NCI-H2081 (cell line): ENCODE results near the gene HPGDS.
"Not testable (repeated sequence)": the region's sequence is repeated elsewhere in the genome, so short reads cannot be mapped to it uniquely, and the experiment has no call there.

Experiments used
- DNase-seq, 2 experiments: peaks; one replicate each; lab custom pipeline; 2025; lab: John Stamatoyannopoulos, UW

The HPGDS gene

GRCh38 chr4:94357624-94358023 lies 15.0 kb upstream of the HPGDS start:
- no peak for DNase-seq

DNA sequence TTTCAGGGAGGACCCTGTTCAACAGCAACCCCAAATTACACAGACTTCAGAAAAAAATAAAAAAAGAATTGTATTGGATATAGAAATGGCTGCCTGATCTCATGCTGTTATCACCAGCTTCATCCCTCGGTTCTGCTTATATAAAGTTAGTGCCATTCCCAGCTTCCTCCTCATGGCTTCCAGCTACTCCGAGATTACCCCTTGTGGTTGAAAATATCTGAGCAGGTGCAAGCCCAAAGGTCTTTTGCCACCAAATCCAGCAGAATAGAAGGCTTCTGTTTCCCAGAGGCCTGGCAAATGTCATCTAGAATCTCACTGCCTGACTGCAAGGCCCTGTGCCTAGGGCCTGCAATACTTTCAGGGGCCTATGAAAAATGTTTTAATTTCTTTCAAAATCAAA lies 13.8 kb upstream of the HPGDS start:
- DNase-seq, result no peak

DNA sequence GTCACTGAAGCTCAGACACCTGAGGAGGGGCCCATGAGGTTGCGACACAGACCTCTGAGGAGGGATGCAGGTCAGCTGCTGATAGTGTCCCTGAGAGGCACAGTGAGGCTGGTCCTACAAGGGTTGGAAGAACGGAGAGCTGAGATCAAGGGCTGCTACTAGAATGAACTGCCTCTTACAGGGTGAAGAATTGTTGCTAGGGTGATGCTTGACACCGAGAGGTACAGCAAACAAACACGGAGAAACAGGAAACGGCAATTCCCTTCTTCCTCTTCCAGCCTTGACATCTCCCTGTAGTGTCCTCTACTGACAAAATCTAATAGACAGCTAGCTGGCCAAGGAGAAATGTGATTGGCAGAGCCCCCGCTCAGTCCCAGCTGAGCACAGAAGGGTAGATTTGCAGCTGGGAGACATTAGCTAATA lies 11.8 kb upstream of the HPGDS start:
- DNase-seq, result peak in 1 of 2 experiments; percentile 26

DNA sequence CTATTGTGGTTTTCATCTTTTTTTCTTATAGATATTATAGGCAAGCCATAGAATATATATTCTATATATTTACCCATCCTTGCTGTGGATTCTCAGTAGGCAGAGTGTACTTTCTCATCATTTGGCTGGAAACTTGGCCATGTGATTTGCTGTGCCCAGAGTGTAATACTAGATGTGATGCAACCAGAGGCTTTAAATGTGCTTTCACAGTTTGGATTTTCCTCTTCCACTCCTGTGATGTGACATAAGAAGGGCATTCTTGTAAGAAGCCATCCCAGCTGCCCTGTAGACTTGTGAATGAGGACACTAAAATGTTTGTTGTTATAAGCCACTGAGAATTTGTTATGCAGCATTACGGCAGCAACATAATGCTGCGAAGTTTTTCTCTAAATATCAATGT lies 10.4 kb upstream of the HPGDS start:
- no peak for DNase-seq

DNA sequence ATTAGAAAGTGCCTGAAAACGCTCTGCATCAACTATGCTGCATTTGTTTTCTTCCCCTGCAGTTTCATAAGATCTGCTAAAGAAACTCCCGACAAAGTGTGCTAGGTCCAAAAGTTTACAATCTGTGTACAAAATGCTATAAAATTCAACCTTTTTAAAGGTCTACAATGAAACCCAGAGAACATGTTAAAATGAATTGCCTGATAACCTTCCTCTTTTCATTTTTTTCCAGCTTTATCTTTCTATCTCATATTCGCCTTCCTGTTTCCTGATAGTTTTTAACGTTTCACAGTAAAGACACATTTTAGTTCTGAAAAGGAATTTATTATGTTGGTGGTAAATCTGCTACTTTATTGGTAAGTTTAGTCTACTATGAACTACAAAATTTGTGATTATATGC lies 9.5 kb upstream of the HPGDS start:
- DNase-seq, result no peak

- no peak for DNase-seq
These were observed 8.7 kb upstream of the HPGDS start for GRCh38 chr4:94351319-94351718.

DNA sequence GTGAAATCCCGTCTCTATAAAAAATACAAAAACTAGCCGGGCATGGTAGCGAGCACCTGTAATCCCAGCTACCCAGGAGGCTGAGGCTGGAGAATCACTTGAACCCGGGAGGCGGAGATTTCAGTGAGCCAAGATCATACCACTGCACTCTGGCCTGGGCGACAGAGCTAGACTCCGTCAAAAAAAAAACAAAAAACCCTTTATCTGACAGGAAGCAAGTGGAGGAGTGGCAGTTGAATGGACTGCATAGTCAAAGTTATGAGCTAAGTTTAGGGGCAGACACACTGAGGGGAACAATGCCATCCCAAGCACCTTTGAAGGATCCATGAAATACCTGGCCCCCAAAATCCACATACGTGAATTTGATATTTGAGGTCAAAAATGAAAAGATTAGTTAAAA lies 7.5 kb upstream of the HPGDS start:
- DNase-seq, result no peak

DNA sequence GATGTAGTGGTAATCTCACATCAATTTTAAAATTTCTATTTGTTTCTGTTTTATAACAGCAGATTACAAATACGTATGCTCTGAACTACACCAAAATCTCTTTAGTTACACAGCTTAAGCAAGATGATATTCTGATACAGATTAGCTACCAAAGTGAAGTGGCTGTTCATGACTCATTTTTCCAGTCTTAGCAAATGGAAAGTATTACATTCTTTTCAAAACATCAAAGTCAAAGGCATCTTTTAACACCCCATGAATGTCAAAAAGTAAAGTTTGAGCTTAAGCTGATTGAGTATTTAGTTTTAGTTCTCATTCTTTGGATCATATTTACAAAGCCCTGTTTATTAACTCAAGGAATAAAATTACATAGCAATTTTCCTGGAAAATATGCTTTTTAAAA lies 6.6 kb upstream of the HPGDS start:
- no peak for DNase-seq

DNA sequence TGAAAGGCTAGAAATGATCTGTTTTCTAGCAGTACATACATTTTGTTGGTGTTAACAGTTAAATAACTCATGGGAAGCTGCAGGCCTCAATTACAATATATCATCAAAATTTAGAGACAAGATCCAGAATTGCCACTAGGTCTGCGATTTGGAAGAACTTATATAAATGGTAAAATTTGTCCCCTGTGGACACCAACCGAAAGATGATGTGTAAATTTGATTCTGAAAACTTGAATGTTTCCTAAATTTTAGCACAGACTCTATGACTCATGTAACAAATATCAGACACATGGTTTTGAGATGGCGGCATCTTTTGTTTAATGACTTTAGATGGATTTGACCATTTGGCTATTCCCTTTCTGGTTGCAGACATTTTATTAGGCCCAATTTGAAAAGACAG lies 6.0 kb upstream of the HPGDS start:
- no peak for DNase-seq

DNA sequence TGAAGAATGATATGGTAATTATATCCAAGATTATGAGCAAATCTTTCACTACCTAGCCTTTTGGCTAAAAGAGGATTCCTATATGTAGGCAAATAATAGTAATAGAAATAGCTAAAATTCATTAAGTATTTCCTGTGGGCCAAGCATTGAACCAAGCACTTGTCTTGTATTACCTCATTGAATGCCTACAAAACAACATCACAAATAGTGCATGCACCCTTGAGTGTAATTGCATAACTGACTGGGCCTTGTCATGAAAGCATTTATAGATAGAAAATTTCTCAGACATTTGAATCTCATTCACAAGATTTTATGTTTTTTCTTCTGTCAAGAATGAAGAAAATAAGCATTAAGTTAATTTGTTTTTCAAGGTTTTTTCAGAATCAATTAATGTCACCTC lies 3.9 kb upstream of the HPGDS start:
- no peak for DNase-seq

DNA sequence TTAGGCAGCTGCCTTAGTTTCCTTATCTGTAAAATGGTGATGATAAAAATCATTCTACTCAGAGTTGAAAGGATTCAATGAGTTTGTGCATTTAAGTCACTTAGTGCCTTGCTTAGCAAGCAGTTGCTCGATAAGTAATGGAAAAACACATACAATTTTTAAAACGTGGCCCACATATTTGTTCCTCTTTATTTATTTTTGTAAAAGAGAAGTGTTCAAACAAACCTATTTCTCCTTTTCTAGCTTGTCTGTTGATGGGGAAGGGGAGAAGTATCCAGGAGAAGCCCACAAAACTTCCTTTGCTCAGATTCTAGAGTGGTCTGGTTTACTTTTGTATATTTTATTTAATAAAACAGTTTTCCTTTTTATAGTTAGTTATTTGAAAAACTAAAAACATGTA lies 3.3 kb upstream of the HPGDS start:
- no peak for DNase-seq

GRCh38 chr4:94345266-94345665 lies 2.6 kb upstream of the HPGDS start:
- DNase-seq, result no peak

GRCh38 chr4:94344457-94344856 lies 1.8 kb upstream of the HPGDS start:
- no peak for DNase-seq

DNA sequence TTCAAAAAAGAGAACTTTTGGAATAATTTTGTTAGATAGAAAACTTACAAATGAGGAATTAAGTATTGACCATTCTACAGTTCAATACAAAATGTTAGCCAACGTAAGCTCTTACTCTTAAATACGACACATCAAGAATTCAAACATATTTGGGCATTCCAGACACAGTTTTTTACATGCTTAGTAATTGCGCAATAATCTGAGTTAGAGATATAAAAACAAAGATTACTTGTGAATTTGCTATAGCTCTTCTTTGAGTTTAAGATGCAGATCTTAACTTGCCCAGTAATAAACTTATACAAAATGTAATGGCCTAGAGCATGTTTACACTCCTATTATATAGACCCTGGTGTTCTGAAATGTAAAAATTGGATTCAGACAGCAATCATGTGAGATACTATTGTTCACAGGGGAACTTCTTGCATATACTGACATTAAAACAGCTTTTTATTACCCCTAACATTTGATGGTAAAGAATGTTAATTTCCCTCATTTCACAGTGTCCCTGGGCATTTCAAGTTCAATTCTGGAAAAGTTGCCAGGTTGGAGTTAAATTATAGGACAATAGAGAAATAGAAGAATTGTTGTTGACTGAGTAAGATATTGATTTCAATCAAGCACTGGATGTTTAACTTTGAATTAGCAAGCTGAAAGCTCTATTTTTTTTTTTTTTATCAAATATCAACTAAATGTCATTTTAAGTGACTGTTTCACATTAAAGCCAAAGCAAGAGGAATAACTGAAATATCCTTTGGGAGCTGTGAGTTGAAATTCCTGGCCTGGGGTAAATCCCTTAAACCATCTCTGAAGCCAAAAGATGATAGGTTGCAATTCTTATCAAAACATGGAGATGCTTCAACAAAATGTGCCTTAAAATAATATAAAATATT lies 910 bp downstream of the HPGDS start:
- DNase-seq, result no peak

- no peak for DNase-seq
These were observed 2.9 kb downstream of the HPGDS start for GRCh38 chr4:94339779-94340178.

- DNase-seq, result no peak
These were observed 3.8 kb downstream of the HPGDS start for GRCh38 chr4:94338681-94339351.

DNA sequence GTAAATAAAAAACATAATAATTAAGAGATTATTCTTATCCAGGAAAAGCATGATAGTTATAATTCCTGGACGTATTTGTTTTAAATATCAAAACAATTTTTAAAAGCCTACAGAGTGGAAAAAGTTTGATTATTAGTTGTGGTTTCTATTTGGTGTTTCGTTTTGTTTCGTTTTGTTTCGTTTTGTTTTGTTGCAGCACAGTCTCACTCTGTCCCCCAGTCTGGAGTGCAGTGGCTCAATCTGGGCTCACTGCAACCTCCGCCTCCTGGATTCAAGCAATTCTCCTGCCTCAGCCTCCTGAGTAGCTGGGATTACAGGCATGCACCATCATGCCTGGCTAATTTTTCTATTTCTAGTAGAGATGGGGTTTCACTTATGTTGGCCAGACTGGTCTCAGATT lies 5.8 kb downstream of the HPGDS start:
- DNase-seq, result not testable (repeated sequence)

- DNase-seq, result no peak
These were observed 6.3 kb downstream of the HPGDS start for GRCh38 chr4:94336303-94336702.

GRCh38 chr4:94334962-94335361 lies 7.7 kb downstream of the HPGDS start:
- no peak for DNase-seq

- no peak for DNase-seq
These were observed 8.2 kb downstream of the HPGDS start for GRCh38 chr4:94334476-94334875.

GRCh38 chr4:94333866-94334265 lies 8.8 kb downstream of the HPGDS start:
- DNase-seq, result no peak

- no peak for DNase-seq
These were observed 9.5 kb downstream of the HPGDS start for GRCh38 chr4:94332983-94333590.

DNA sequence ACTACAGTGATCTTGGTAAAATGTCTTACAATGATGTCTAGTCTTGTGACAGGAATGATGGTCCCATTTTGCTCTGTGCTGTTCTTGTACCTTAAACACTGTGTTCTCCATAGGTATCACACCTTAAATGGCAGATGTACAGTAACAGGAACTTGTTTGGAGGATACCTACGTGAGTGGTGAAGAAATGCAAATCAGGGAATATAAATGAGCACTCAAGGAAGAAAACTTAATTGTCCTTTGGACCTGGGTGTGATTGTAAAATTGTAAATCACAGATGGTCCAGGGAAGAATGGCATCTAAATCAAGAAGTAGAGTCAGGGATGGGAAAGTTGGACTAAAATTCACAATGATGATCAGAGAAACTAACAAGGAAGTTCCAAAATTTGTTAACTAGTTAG lies 12.7 kb downstream of the HPGDS start:
- DNase-seq, result no peak
